ENCODE results near the gene TBCD. TPM values are rescaled to one million over a fixed set of nuclear protein-coding genes. Genes with fewer than 3 reads are reported as not detected.

The TBCD gene
- total RNA-seq: 66.2 and 89.1 TPM in 2 replicates

DNA sequence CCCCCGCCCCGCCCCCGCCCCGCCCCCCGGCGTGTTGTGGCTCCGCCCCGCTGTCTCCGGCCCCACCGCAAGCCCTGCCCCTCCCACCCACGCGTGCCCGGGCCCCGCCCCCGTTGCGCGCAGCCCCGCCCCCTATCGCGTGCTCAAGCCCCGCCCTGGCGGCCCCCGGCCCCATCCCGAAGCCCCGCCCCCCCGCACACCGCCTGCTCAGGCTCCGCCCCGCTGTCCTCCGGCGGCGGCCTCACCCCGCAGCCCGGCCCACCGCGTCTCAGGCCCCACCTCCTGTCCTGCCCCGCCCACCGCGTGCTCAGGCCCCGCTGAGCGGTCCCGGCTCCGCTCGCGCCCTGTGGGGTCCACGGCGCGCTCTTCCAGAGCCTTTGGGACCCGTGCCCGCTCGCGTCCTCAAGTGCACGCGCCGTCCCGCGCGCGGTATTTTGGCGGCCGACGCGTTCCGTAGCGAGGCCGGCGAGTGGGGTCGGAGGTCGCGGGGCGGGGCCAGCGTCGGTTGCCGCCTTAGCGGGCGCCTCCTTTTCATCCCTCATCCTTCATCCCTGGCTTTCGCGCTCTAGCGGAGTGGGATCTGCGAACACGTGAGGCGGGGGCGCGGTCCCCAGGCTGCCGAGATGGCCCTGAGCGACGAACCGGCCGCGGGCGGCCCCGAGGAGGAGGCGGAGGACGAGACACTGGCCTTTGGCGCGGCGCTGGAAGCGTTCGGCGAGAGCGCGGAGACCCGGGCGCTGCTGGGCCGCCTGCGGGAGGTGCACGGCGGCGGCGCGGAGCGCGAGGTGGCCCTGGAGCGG, at the start of gene TBCD:
Gene TBCD, plus strand, starts transcription at position 495 of the 800 bp plus-strand sequence. Its CDS starts 129 bp downstream, at position 624.

GRCh38 chr17:82716203-82717010, 35.5 kb upstream of the TBCD start, which contains the start of gene FN3KRP:
Gene FN3KRP (plus strand): TSS chr17:82716706. CDS start chr17:82716756, 50 bp downstream.

GRCh38 chr17:82734987-82735866, 16.6 kb upstream of the TBCD start, which contains the start of gene FN3K:
Gene FN3K (plus strand): TSS chr17:82735615. CDS start chr17:82735637, 22 bp downstream.

DNA sequence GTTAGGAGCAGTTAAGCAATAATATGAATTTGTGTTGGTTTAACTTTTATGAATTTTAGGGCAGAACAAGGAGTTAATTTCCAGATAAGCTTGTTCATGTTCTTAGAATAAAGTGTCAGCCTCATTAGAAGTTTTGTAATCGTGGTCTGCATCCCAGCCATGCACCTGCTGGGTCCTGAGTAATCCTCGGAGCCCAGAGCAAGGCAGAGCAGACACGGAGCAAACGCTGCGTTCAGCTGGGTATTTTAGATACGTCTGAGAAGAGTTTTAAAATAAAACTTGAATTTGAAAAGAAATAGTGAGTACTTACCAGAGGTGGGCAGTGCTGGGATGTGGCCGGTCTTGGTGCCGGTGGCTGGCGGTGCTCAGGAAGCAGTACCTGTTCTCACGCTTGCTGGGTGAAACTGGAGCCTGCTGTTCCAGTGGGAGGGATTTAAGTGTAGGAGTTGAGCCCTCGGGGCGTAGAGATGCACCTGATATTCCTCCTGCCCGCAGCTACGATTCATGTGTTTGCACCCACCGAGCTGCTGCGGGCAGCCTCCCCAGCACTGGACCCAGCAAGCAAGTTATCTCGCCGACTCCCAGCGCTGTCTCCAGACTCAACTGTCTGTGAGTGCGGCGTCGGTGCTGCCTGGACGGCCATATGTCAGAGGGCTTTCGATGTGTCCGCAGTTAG, 87.9 kb downstream of the TBCD start, which contains the start of gene ZNF750:
Gene ZNF750, minus strand, starts transcription at position 406 of the 676 bp plus-strand sequence. CDS start 7,568 bp downstream, outside the sequence.

Other genes with a start within 250 kb of the TBCD start
- gene FOXK2, start 232.3 kb upstream of the TBCD start, total RNA-seq: 24.3 and 40.2 TPM in 2 replicates
- gene WDR45B, start 103.6 kb upstream of the TBCD start, total RNA-seq: 37.4 and 59.9 TPM in 2 replicates
- 3.6 and 7.1 TPM in 2 replicates for gene RAB40B, start 53.4 kb upstream of the TBCD start, total RNA-seq
- 18.8 and 21.7 TPM in 2 replicates for gene FN3KRP, start 35.4 kb upstream of the TBCD start, total RNA-seq
- 3.7 and 10.8 TPM in 2 replicates for gene FN3K, start 16.4 kb upstream of the TBCD start, total RNA-seq
- under 0.01 and 0.06 TPM in 2 replicates for gene ZNF750, start 88.0 kb downstream of the TBCD start, total RNA-seq